ENCODE results near the gene SLC6A7.

Gene SLC6A7

GRCh38 chr5:150166037-150166649 is 23.7 kb upstream of the SLC6A7 start:
- TF ChIP-seq, protein P1, sequence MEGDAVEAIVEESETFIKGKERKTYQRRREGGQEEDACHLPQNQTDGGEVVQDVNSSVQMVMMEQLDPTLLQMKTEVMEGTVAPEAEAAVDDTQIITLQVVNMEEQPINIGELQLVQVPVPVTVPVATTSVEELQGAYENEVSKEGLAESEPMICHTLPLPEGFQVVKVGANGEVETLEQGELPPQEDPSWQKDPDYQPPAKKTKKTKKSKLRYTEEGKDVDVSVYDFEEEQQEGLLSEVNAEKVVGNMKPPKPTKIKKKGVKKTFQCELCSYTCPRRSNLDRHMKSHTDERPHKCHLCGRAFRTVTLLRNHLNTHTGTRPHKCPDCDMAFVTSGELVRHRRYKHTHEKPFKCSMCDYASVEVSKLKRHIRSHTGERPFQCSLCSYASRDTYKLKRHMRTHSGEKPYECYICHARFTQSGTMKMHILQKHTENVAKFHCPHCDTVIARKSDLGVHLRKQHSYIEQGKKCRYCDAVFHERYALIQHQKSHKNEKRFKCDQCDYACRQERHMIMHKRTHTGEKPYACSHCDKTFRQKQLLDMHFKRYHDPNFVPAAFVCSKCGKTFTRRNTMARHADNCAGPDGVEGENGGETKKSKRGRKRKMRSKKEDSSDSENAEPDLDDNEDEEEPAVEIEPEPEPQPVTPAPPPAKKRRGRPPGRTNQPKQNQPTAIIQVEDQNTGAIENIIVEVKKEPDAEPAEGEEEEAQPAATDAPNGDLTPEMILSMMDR (IDR thresholded peaks at IDR 0.05; ENCODE audit: insufficient read depth, low read length, missing control alignments) = no peak
- no peak overlapping the region for H3K4me3 ChIP-seq (ENCODE audit: low read depth, low read length)
- CTCF ChIA-PET = interaction anchor here (1.3 to 1.7 kb wide), 2 partner anchors 10 to 36 kb away, joined by 4 to 10 read pairs; no protein-coding TSS in a partner anchor
- no peak for DNase-seq (ENCODE audit: low read depth, low spot score)
- POLR2A ChIA-PET = interaction anchor here (0.8 kb wide), 1 partner anchor 11 kb away, joined by 3 read pairs; no protein-coding TSS in a partner anchor

DNA sequence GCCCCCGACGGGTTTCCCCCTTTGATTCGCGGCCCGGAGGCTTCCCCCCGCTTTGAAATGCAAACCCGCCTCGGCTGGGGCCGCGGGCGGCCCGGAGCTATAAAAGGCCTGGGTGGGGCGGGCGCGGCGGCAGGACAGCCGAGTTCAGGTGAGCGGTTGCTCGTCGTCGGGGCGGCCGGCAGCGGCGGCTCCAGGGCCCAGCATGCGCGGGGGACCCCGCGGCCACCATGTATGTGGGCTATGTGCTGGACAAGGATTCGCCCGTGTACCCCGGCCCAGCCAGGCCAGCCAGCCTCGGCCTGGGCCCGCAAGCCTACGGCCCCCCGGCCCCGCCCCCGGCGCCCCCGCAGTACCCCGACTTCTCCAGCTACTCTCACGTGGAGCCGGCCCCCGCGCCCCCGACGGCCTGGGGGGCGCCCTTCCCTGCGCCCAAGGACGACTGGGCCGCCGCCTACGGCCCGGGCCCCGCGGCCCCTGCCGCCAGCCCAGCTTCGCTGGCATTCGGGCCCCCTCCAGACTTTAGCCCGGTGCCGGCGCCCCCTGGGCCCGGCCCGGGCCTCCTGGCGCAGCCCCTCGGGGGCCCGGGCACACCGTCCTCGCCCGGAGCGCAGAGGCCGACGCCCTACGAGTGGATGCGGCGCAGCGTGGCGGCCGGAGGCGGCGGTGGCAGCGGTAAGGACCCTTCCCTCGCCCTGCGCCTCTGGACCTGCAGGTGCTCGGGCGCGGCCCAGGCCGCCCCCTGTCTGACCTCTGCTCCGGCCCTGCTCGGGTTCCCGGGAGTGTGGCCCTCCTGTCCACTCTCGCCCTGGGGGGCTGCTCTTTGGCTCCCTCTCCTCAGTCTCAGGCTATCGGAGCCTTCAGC is 23.0 kb upstream of the SLC6A7 start, which contains the start of gene CDX1:
Gene CDX1 (plus strand): TSS at position 129 of the 862 bp plus-strand sequence. CDS start 99 bp downstream, at position 228.
- no peak within 1 kb of the TSS for H3K4me3 ChIP-seq (ENCODE audit: low read depth, low read length)
- DNase-seq (ENCODE audit: low read depth, low spot score) = no peak
- POLR2A ChIA-PET = no interaction called here
- TF ChIP-seq, protein P1 (IDR thresholded peaks at IDR 0.05; ENCODE audit: insufficient read depth, low read length, missing control alignments) = no peak
- CTCF ChIA-PET = interaction anchor here (1.7 kb wide), 1 partner anchor 9 kb away, joined by 10 read pairs; no protein-coding TSS in a partner anchor

GRCh38 chr5:150167512-150167850 is 22.4 kb upstream of the SLC6A7 start:
- ChIA-PET POLR2A (no interaction called here), CTCF (interaction anchor here (1.7 kb wide), 1 partner anchor 8 kb away, joined by 10 read pairs; no protein-coding TSS in a partner anchor)
- no peak overlapping the region for H3K4me3 ChIP-seq (ENCODE audit: low read depth, low read length)
- no peak for DNase-seq (ENCODE audit: low read depth, low spot score)
- TF ChIP-seq, protein P1 (IDR thresholded peaks at IDR 0.05; ENCODE audit: insufficient read depth, low read length, missing control alignments) = no peak

GRCh38 chr5:150167908-150168307 is 22.0 kb upstream of the SLC6A7 start:
- POLR2A ChIA-PET = no interaction called here

DNA sequence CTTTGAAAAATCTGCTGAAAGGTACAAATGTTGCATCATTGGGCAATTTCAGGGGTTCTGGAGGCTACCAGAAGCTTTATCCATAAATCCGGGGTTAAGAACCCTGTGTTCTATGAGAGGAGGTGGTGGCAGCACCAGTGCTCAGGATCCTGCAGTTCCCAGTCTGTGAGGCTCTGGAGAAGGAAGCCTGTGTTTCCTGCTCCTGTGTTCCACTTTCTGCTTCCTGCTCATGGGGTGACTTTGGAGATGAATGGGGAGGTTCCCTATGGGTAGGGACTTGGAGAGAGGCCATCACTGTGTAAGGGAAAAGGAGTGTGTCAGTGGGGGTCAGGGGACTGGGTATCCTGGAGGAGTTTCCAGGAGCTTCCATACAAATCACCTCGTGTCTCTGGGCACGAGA is 21.0 kb upstream of the SLC6A7 start:
- TF ChIP-seq, protein P1 (IDR thresholded peaks at IDR 0.05; ENCODE audit: insufficient read depth, low read length, missing control alignments) = no peak
- POLR2A ChIA-PET = interaction anchor here (0.7 kb wide), 1 partner anchor 63 kb away, joined by 3 read pairs; no protein-coding TSS in a partner anchor
- DNase-seq (ENCODE audit: low read depth, low spot score) = no peak
- CTCF ChIA-PET = interaction anchor here (1.3 to 13.3 kb wide), 3 partner anchors 8 to 47 kb away, joined by 3 to 176 read pairs (median 6); no protein-coding TSS in a partner anchor
- H3K4me3 ChIP-seq (ENCODE audit: low read depth, low read length) = no peak overlapping the region

More at GRCh38 chr5:150167908-150168307, 22.0 kb upstream of the SLC6A7 start:
- TF ChIP-seq, protein P1 (IDR thresholded peaks at IDR 0.05; ENCODE audit: insufficient read depth, low read length, missing control alignments) = peak; percentile 3
- H3K4me3 ChIP-seq (ENCODE audit: low read depth, low read length) = no peak overlapping the region
- CTCF ChIA-PET = interaction anchor here (0.8 to 13.3 kb wide), 4 partner anchors 7 to 50 kb away, joined by 3 to 176 read pairs (median 4); no protein-coding TSS in a partner anchor
- DNase-seq (ENCODE audit: low read depth, low spot score) = no peak

GRCh38 chr5:150172145-150172544 is 17.7 kb upstream of the SLC6A7 start:
- ChIA-PET CTCF (interaction anchor here (1.4 to 13.3 kb wide), 5 partner anchors 11 to 75 kb away, joined by 3 to 176 read pairs (median 3); no protein-coding TSS in a partner anchor), POLR2A (no interaction called here)
- no peak overlapping the region for H3K4me3 ChIP-seq (ENCODE audit: low read depth, low read length)
- TF ChIP-seq, protein P1 (IDR thresholded peaks at IDR 0.05; ENCODE audit: insufficient read depth, low read length, missing control alignments) = no peak
- no peak for DNase-seq (ENCODE audit: low read depth, low spot score)

Measured in AG04449 (cell line).